B cell (primary cell): Measurements from ENCODE around the gene DMKN. TPM values are rescaled to one million over a fixed set of nuclear protein-coding genes. Genes with fewer than 3 reads are reported as not detected.

Experiments
- ATAC-seq: fragments of 200-7000 bp; cut with Tn5 transposase; one replicate; pipeline ENCODE4 v1.10.0; 2021; ENCODE audit warnings: low read depth, mild to moderate bottlenecking, moderate number of reproducible peaks, moderate library complexity
- CTCF ChIA-PET: fragments of 350-600 bp; sonication (Branson Sonifier 250); formaldehyde crosslinking; loops from one replicate; lab custom pipeline; 2021; ENCODE audit warnings: antibody characterized with exemption, inconsistent platforms; lab: Charles Lee
- POLR2A ChIA-PET: fragments of 350-600 bp; sonication (Branson Sonifier 250); formaldehyde crosslinking; loops from one replicate; lab custom pipeline; 2021; ENCODE audit warnings: antibody characterized with exemption; lab: Charles Lee
- DNase-seq: peaks from one replicate; pipeline ENCODE4 v3.0.0; 2013
- H2AFZ ChIP-seq: 2 replicates; pipeline ENCODE4 v1.6.1; 2012; ENCODE audit warnings: mild to moderate bottlenecking, low read depth, low read length; ENCODE audit not compliant: insufficient read depth, poor library complexity, severe bottlenecking
- H3K27ac ChIP-seq, 2 donors: 1 replicate in 1 of 2; 2 replicates in 1 of 2; pipeline ENCODE4 v1.5.1; 2012 to 2013; ENCODE audit warnings: low read length in 2 of 2, mild to moderate bottlenecking in 2 of 2, moderate library complexity in 1 of 2
- H3K27me3 ChIP-seq, 4 experiments: fragments of 200-600 bp in 1 of 4; sonication (generic) in 1 of 4; replicated peaks in 1 of 4; 1 replicate in 2 of 4; 2 replicates in 2 of 4; pipeline versions ENCODE4 v1.6.1 to v1.7.0; 2013 to 2016; ENCODE audit warnings: low read length in 3 of 4, mild to moderate bottlenecking in 2 of 4, mixed read lengths in 1 of 4, moderate library complexity in 1 of 4; ENCODE audit not compliant: insufficient read depth in 4 of 4, control insufficient read depth in 3 of 4; ENCODE audit errors: control extremely low read depth in 1 of 4
- H3K36me3 ChIP-seq, 2 experiments: replicated peaks in 1 of 2; 1 replicate in 1 of 2; 2 replicates in 1 of 2; pipeline versions ENCODE4 v1.6.1 to v1.7.1; 2013; ENCODE audit warnings: low read length in 1 of 2; ENCODE audit not compliant: insufficient read depth in 2 of 2, control insufficient read depth in 1 of 2; ENCODE audit errors: control extremely low read depth in 1 of 2, extremely low read depth in 1 of 2
- H3K4me1 ChIP-seq, 2 donors: fragments of 200-600 bp in 1 of 2; sonication (generic) in 1 of 2; 1 replicate in 1 of 2; 2 replicates in 1 of 2; pipeline versions ENCODE4 v1.5.1 to v1.6.1; 2013 to 2017; ENCODE audit warnings: low read length in 2 of 2; ENCODE audit not compliant: control insufficient read depth in 2 of 2, insufficient read depth in 2 of 2
- H3K4me2 ChIP-seq: replicated peaks from 2 replicates; pipeline ENCODE3; 2012; ENCODE audit warnings: mild to moderate bottlenecking, low read depth, low read length; ENCODE audit not compliant: poor library complexity, severe bottlenecking
- H3K4me3 ChIP-seq, 5 experiments: fragments of 200-600 bp in 1 of 5; sonication (generic) in 1 of 5; 1 replicate in 3 of 5; 2 replicates in 2 of 5; pipeline versions ENCODE4 v1.5.1 to v1.7.0; 2011 to 2016; ENCODE audit warnings: low read length in 4 of 5, mild to moderate bottlenecking in 4 of 5, low read depth in 2 of 5, control low read depth in 1 of 5, moderate library complexity in 1 of 5; ENCODE audit not compliant: insufficient read depth in 1 of 5; ENCODE audit errors: control extremely low read depth in 1 of 5, extremely low read depth in 1 of 5
- H3K79me2 ChIP-seq: fragments of 200-600 bp; sonication (generic); one replicate; pipeline ENCODE4 v1.6.0; 2016; ENCODE audit warnings: low read length; ENCODE audit not compliant: control insufficient read depth, insufficient read depth
- H3K9ac ChIP-seq: fragments of 200-600 bp; sonication (generic); 2 replicates; pipeline ENCODE4 v1.6.1; 2017; ENCODE audit warnings: mild to moderate bottlenecking, low read length, moderate library complexity
- H3K9me3 ChIP-seq, 3 donors: one replicate each; pipeline versions ENCODE4 v1.6.1 to v1.7.1; 2013; ENCODE audit warnings: low read length in 2 of 3; ENCODE audit not compliant: control insufficient read depth in 2 of 3, insufficient read depth in 1 of 3; ENCODE audit errors: control extremely low read depth in 1 of 3
- H4K20me1 ChIP-seq: 2 replicates; pipeline ENCODE4 v1.6.0; 2012; ENCODE audit warnings: mild to moderate bottlenecking, low read length; ENCODE audit not compliant: insufficient read depth, control insufficient read depth, poor library complexity, severe bottlenecking
- H3K27ac Mint-ChIP-seq: one replicate; pipeline ENCODE4 v1.8.0; 2021; ENCODE audit warnings: mixed read lengths
- H3K27me3 Mint-ChIP-seq: one replicate; pipeline ENCODE4 v1.8.0; 2021; ENCODE audit warnings: mixed read lengths
- H3K4me1 Mint-ChIP-seq: one replicate; pipeline ENCODE4 v1.8.0; 2021; ENCODE audit warnings: mixed read lengths
- H3K4me3 Mint-ChIP-seq: one replicate; pipeline ENCODE4 v1.8.0; 2021; ENCODE audit warnings: mixed read lengths
- H3K9me3 Mint-ChIP-seq: one replicate; pipeline ENCODE4 v1.8.0; 2022; ENCODE audit warnings: mixed read lengths; ENCODE audit not compliant: insufficient read depth
- CTCF ChIP-seq: fragments of 200-600 bp; IDR thresholded peaks from one replicate; pipeline ENCODE4 v1.8.0; 2022; ENCODE audit warnings: antibody characterized with exemption, mild to moderate bottlenecking
- EZH2 ChIP-seq: IDR thresholded peaks from 2 replicates; pipeline ENCODE4 v1.6.1; 2012; ENCODE audit warnings: borderline replicate concordance, low read depth, mild to moderate bottlenecking, moderate library complexity, low read length; ENCODE audit not compliant: insufficient read depth, poor library complexity, severe bottlenecking
- WGBS: methylation state at CpG from one replicate; pipeline ENCODE4 v1.1.5; 2013; ENCODE audit warnings: missing lambda C conversion rate; ENCODE audit not compliant: insufficient coverage; 5-methylcytosine and 5-hydroxymethylcytosine counted together
- intact Hi-C: fragments of 100-400 bp; cut with micrococcal nuclease; formaldehyde crosslinking; loops from one replicate; pipeline ENCODE4 v1.10.0; 2022
- polyA plus RNA-seq: library from polyadenylated mRNA; depleted of rRNA; stranded (reverse); fragments of >200 nt; gene quantifications from 2 replicates; pipeline ENCODE4 v1.2.3, GENCODE V29; 2012
- total RNA-seq, 2 donors: library from RNA; stranded (reverse); fragments of 120-200 nt in 1 of 2; gene quantifications; 1 replicate in 1 of 2; 2 replicates in 1 of 2; pipeline versions ENCODE4 v1.2.3 to v1.2.4, GENCODE V29; 2013 to 2022

Gene DMKN
- total and polyA plus RNA-seq, 2 donors (not counting 1 experiment from before 2014, with no cell fraction given) = 0.58 to 4.5 TPM

- Histone ChIP-seq H4K20me1 (no peaks in the 10 kb centered on the region), H3K27ac (no peak overlapping the region), H2AFZ (no peak overlapping the region), H3K9me3 (peaks cover 0 to under 1% (median 0%) of the 10 kb centered on the region in 3 donors), H3K4me1 (peaks cover under 1 to 16% of the 10 kb centered on the region in 2 donors), H3K4me2 (no peak overlapping the region), H3K9ac (no peak overlapping the region), H3K79me2 (no peaks in the 10 kb centered on the region), H3K4me3 (no peak overlapping the region), H3K36me3 (peaks cover 0 to 3% of the 10 kb centered on the region in 2 experiments), H3K27me3 (peaks cover 0 to 1% (median under 1%) of the 10 kb centered on the region in 4 experiments)
- intact Hi-C loops = no loop called here
- ChIA-PET CTCF (no interaction called here), POLR2A (interaction anchor here (0.6 kb wide), 1 partner anchor 301 kb away, joined by 3 read pairs; no protein-coding TSS in a partner anchor)
- Mint-ChIP-seq H3K27me3 (peaks cover 3% of the 10 kb centered on the region), H3K4me1 (peaks cover 21% of the 10 kb centered on the region), H3K4me3 (no peak overlapping the region), H3K27ac (no peak overlapping the region), H3K9me3 (no peaks in the 10 kb centered on the region)
- DNase-seq (no peak), ATAC-seq (no peak)
- WGBS = no CpG with 5 or more reads among the region's 6 CpGs
- TF ChIP-seq EZH2 = no peak
- no peak for TF ChIP-seq CTCF
These were observed 25.9 kb upstream of the DMKN start for GRCh38 chr19:35539314-35539713.

GRCh38 chr19:35534803-35535480 lies 21.5 kb upstream of the DMKN start:
- ChIA-PET CTCF (interaction anchor here (0.7 kb wide), 2 partner anchors 14 to 15 kb away, joined by 3 read pairs; no protein-coding TSS in a partner anchor), POLR2A (interaction anchor here (0.5 kb wide), 1 partner anchor 16 kb away, joined by 3 read pairs; no protein-coding TSS in a partner anchor)
- H3K27me3 ChIP-seq = peaks cover 0 to 18% (median 1%) of the 10 kb centered on the region in 4 experiments
- DNase-seq = no peak
- no peaks in the 10 kb centered on the region for H4K20me1 ChIP-seq
- H3K4me2 ChIP-seq = no peak overlapping the region
- no peak overlapping the region for H3K27ac Mint-ChIP-seq
- intact Hi-C loops = no loop called here
- no peak overlapping the region for H2AFZ ChIP-seq
- no peak overlapping the region for H3K9ac ChIP-seq
- TF ChIP-seq CTCF (no peak), EZH2 (no peak)
- H3K4me3 Mint-ChIP-seq = no peak overlapping the region
- peaks cover 10 to 19% of the 10 kb centered on the region in 2 donors for H3K4me1 ChIP-seq
- no peaks in the 10 kb centered on the region for H3K9me3 Mint-ChIP-seq
- peaks cover 24% of the 10 kb centered on the region for H3K27me3 Mint-ChIP-seq
- no peak overlapping the region for H3K4me3 ChIP-seq
- WGBS = 90% methylated on average over 7 of the region's 10 CpGs
- no peak for ATAC-seq
- H3K4me1 Mint-ChIP-seq = peaks cover 20% of the 10 kb centered on the region
- peaks cover 0 to 1% of the 10 kb centered on the region in 2 experiments for H3K36me3 ChIP-seq
- peaks cover 0 to 2% (median 0%) of the 10 kb centered on the region in 3 donors for H3K9me3 ChIP-seq
- H3K79me2 ChIP-seq = no peaks in the 10 kb centered on the region
- H3K27ac ChIP-seq = no peak overlapping the region
